Psoas muscle (tissue), 8 donors: Measurements from ENCODE around the gene IQSEC1. TPM values are rescaled to one million over a fixed set of nuclear protein-coding genes. Genes with fewer than 3 reads are reported as not detected.

Source experiments
- ATAC-seq, 4 donors: fragments of 200-7000 bp; cut with Tn5 transposase; one replicate each; pipeline ENCODE4 v1.9.1; 2020; ENCODE audit warnings: moderate library complexity in 3 of 4, mild to moderate bottlenecking in 2 of 4
- DNase-seq, 2 donors: peaks; one replicate each; pipeline ENCODE4 v3.0.0-alpha.2; 2020
- H3K27ac ChIP-seq: fragments of 200-600 bp; one replicate; pipeline ENCODE4 v1.8.0; 2022
- H3K27me3 ChIP-seq, 3 donors: fragments of 200-600 bp in 1 of 3; one replicate each; pipeline versions ENCODE4 v1.6.1 to v1.8.0; 2013 to 2022; ENCODE audit warnings: low read length in 2 of 3, mild to moderate bottlenecking in 2 of 3, moderate library complexity in 1 of 3; ENCODE audit not compliant: insufficient read depth in 3 of 3
- H3K36me3 ChIP-seq, 2 donors: fragments of 200-600 bp in 1 of 2; one replicate each; pipeline versions ENCODE4 v1.6.1 to v1.8.0; 2013 to 2022; ENCODE audit warnings: low read depth in 1 of 2, mild to moderate bottlenecking in 1 of 2, moderate library complexity in 1 of 2; ENCODE audit not compliant: insufficient read depth in 1 of 2
- H3K4me1 ChIP-seq: fragments of 200-600 bp; one replicate; pipeline ENCODE4 v1.8.0; 2022
- H3K4me3 ChIP-seq: fragments of 200-600 bp; one replicate; pipeline ENCODE4 v1.8.0; 2022; ENCODE audit warnings: mild to moderate bottlenecking
- H3K9me3 ChIP-seq: fragments of 200-600 bp; one replicate; pipeline ENCODE4 v1.8.0; 2022
- CTCF ChIP-seq: fragments of 200-600 bp; IDR thresholded peaks from one replicate; pipeline ENCODE4 v1.8.0; 2022; ENCODE audit warnings: antibody characterized with exemption
- WGBS, 3 donors: extraction: QIAGEN DNeasy Blood & Tissue Kit; methylation state at CpG; one replicate each; pipeline versions ENCODE4 v1.1.6 to v1.1.7; 2013; 5-methylcytosine and 5-hydroxymethylcytosine counted together
- intact Hi-C, 2 donors: fragments of 100-400 bp; cut with DNase I; formaldehyde crosslinking; loops; one replicate each; pipeline versions ENCODE4 v1.11.0 to v1.14.2; 2022
- polyA plus RNA-seq, 3 donors: library from polyadenylated mRNA; stranded (reverse); fragments of 200-250 nt; gene quantifications; one replicate each; pipeline ENCODE4 v1.2.3, GENCODE V29; 2013
- total RNA-seq, 4 donors: library from RNA; stranded (reverse); fragmentation: NEBNext Ultra II Directional in 2 of 4; extraction: Animal tissue kit (Norgen Biotek cat#: 25700) in 2 of 4; gene quantifications; one replicate each; pipeline versions ENCODE4 v1.2.1 to v1.2.4, GENCODE V29; 2021 to 2023
- donor health status: healthy with polysubstance abuse.
- donor health status: DM: no; HTN: no; CAD: no; lungs with moderate emphysema.
- donor health status: Bipolar disorder and iron deficiency.
- donor health status: healthy.
- donor health status: DM: yes; HTN: yes; CAD: no.
- donor health status: DM: no; HTN: no; CAD: no.
- donor health status: DM: no; HTN: no; CAD: no.
- donor health status: DM: yes; HTN: yes; CAD: no.

The IQSEC1 gene
- total and polyA plus RNA-seq, 7 donors: 8.6 to 45.4 (median 28.0) TPM

GRCh38 chr3:13120289-13120927 is 47.2 kb upstream of the IQSEC1 start:
- Histone ChIP-seq H3K27ac (no peak overlapping the region), H3K4me3 (no peak overlapping the region), H3K36me3 (no peaks in the 10 kb centered on the region), H3K4me1 (no peaks in the 10 kb centered on the region), H3K9me3 (no peaks in the 10 kb centered on the region), H3K27me3 (no peaks in the 10 kb centered on the region)
- no peak for ATAC-seq
- DNase-seq: no peak
- no peak for TF ChIP-seq CTCF
- WGBS, 3 donors: 81 to 86% (median 85%) methylated on average over 14 of the region's 14 CpGs
- intact Hi-C loops: no loop called here

- no peaks in the 10 kb centered on the region for H3K4me1 ChIP-seq
- intact Hi-C loops: no loop called here
- no peaks in the 10 kb centered on the region for H3K27me3 ChIP-seq
- H3K27ac ChIP-seq: no peak overlapping the region
- WGBS, 3 donors: 68 to 72% (median 70%) methylated on average over 17 of the region's 17 CpGs
- no peak for TF ChIP-seq CTCF
- no peaks in the 10 kb centered on the region for H3K36me3 ChIP-seq
- no peak overlapping the region for H3K4me3 ChIP-seq
- DNase-seq (no peak), ATAC-seq (no peak)
- H3K9me3 ChIP-seq: no peaks in the 10 kb centered on the region
Measured at GRCh38 chr3:13119471-13120220, 46.4 kb upstream of the IQSEC1 start.

GRCh38 chr3:13116426-13116825 is 43.2 kb upstream of the IQSEC1 start:
- H3K36me3 ChIP-seq: no peaks in the 10 kb centered on the region
- ATAC-seq (no peak), DNase-seq (no peak)
- WGBS, 3 donors: 64 to 80% (median 72%) methylated on average over 8 of the region's 8 CpGs
- intact Hi-C loops: no loop called here
- TF ChIP-seq CTCF: no peak
- no peak overlapping the region for H3K4me3 ChIP-seq
- no peaks in the 10 kb centered on the region for H3K9me3 ChIP-seq
- peaks cover 10% of the 10 kb centered on the region for H3K4me1 ChIP-seq
- no peak overlapping the region for H3K27ac ChIP-seq
- no peaks in the 10 kb centered on the region for H3K27me3 ChIP-seq

- 85 to 86% (median 86%) methylated on average over 7 of the region's 7 CpGs for WGBS, 3 donors
- Histone ChIP-seq H3K27ac (no peak overlapping the region), H3K4me3 (no peak overlapping the region), H3K4me1 (peaks cover 14% of the 10 kb centered on the region), H3K27me3 (no peaks in the 10 kb centered on the region), H3K9me3 (no peaks in the 10 kb centered on the region), H3K36me3 (no peaks in the 10 kb centered on the region)
- DNase-seq (no peak), ATAC-seq (no peak)
- intact Hi-C loops: no loop called here
- no peak for TF ChIP-seq CTCF
Measured at GRCh38 chr3:13115991-13116390, 42.8 kb upstream of the IQSEC1 start.
